Measurements from ENCODE around the gene SEMA5B.

The SEMA5B gene

GRCh38 chr3:122991236-122991985 is 36.2 kb downstream of the SEMA5B start:
- DNase-seq = no peak

GRCh38 chr3:122989856-122990575 is 37.5 kb downstream of the SEMA5B start:
- no peak for DNase-seq

- no peak for DNase-seq
These were observed 39.1 kb downstream of the SEMA5B start for GRCh38 chr3:122988508-122988907.

GRCh38 chr3:122987736-122988319 is 39.7 kb downstream of the SEMA5B start:
- DNase-seq = no peak

- no peak for DNase-seq
These were observed 40.3 kb downstream of the SEMA5B start for GRCh38 chr3:122987231-122987630.

GRCh38 chr3:122986693-122987179 is 40.8 kb downstream of the SEMA5B start:
- no peak for DNase-seq

GRCh38 chr3:122985539-122985938 is 42.0 kb downstream of the SEMA5B start:
- no peak for DNase-seq

- no peak for DNase-seq
These were observed 42.9 kb downstream of the SEMA5B start for GRCh38 chr3:122984650-122985049.

- no peak for DNase-seq
These were observed 43.6 kb downstream of the SEMA5B start for GRCh38 chr3:122984007-122984406.

GRCh38 chr3:122982216-122983185 is 45.1 kb downstream of the SEMA5B start:
- DNase-seq = no peak

- no peak for DNase-seq
These were observed 48.4 kb downstream of the SEMA5B start for GRCh38 chr3:122979211-122979610.

GRCh38 chr3:122978569-122978968 is 49.0 kb downstream of the SEMA5B start:
- DNase-seq = no peak

GRCh38 chr3:122977746-122978466 is 49.7 kb downstream of the SEMA5B start:
- DNase-seq = no peak

GRCh38 chr3:122975924-122976293 is 51.7 kb downstream of the SEMA5B start:
- no peak for DNase-seq

- DNase-seq = no peak
These were observed 52.2 kb downstream of the SEMA5B start for GRCh38 chr3:122975163-122975923.

- no peak for DNase-seq
These were observed 52.8 kb downstream of the SEMA5B start for GRCh38 chr3:122974764-122975162.

GRCh38 chr3:122973893-122974615 is 53.5 kb downstream of the SEMA5B start:
- DNase-seq = no peak

GRCh38 chr3:122972141-122972540 is 55.4 kb downstream of the SEMA5B start:
- DNase-seq = no peak

- no peak for DNase-seq
These were observed 57.7 kb downstream of the SEMA5B start for GRCh38 chr3:122969585-122970469.

Measured in NCI-H1048 (cell line).